T-helper 2 cell (primary cell): ENCODE data around the gene CWC25.
"Not testable (repeated sequence)": the region's sequence is repeated elsewhere in the genome, so short reads cannot be mapped to it uniquely, and the experiment has no call there.

ENCODE experiments used
- DNase-seq, 5 experiments: peaks; one replicate each; pipeline versions ENCODE4 v3.0.0 to v3.0.0-alpha.2; 2012 to 2022

The CWC25 gene

GRCh38 chr17:38852771-38853291 is 27.7 kb upstream of the CWC25 start:
- peak in 2 of 5 experiments; percentile 26 to 53 for DNase-seq

- peak in 1 of 5 experiments; percentile 23 for DNase-seq
Observed at GRCh38 chr17:38851434-38851833, 26.3 kb upstream of the CWC25 start.

- DNase-seq, result no peak
Observed at GRCh38 chr17:38850374-38850773, 25.3 kb upstream of the CWC25 start.

- DNase-seq, result no peak
Observed at GRCh38 chr17:38848939-38849605, 24.0 kb upstream of the CWC25 start.

- no peak for DNase-seq
Observed at GRCh38 chr17:38848557-38848891, 23.4 kb upstream of the CWC25 start.

GRCh38 chr17:38844261-38844757 is 19.2 kb upstream of the CWC25 start:
- DNase-seq, result no peak

GRCh38 chr17:38825762-38826247 is 684 bp upstream of the CWC25 start:
- no peak for DNase-seq

- peak in 1 of 5 experiments; percentile 75 for DNase-seq
Observed at GRCh38 chr17:38815576-38816193, 9.4 kb downstream of the CWC25 start.

- DNase-seq, result no peak
Observed at GRCh38 chr17:38809828-38810227, 15.3 kb downstream of the CWC25 start.

- no peak for DNase-seq
Observed at GRCh38 chr17:38800237-38800760, 24.8 kb downstream of the CWC25 start.

GRCh38 chr17:38799501-38800236 is 25.5 kb downstream of the CWC25 start, which contains the start of gene PIP4K2B:
Gene PIP4K2B, minus strand, starts transcription at chr17:38799556. Its CDS starts 132 bp downstream, at chr17:38799424.
- peak; percentile 68 to 91 (median 75) for DNase-seq

- peak in 4 of 5 experiments; percentile 24 to 83 (median 39) for DNase-seq
Observed at GRCh38 chr17:38798614-38799500, 26.3 kb downstream of the CWC25 start.

GRCh38 chr17:38797828-38798227 is 27.3 kb downstream of the CWC25 start:
- DNase-seq, result no peak

GRCh38 chr17:38797158-38797490 is 28.0 kb downstream of the CWC25 start:
- no peak for DNase-seq

GRCh38 chr17:38796451-38797157 is 28.5 kb downstream of the CWC25 start:
- no peak for DNase-seq

GRCh38 chr17:38794221-38794620 is 30.9 kb downstream of the CWC25 start:
- no peak for DNase-seq

- DNase-seq, result no peak
Observed at GRCh38 chr17:38791162-38791561, 34.0 kb downstream of the CWC25 start.

GRCh38 chr17:38790148-38790707 is 34.9 kb downstream of the CWC25 start:
- not testable (repeated sequence) for DNase-seq

GRCh38 chr17:38789185-38789584 is 35.9 kb downstream of the CWC25 start:
- DNase-seq, result no peak

- DNase-seq, result not testable (repeated sequence)
Observed at GRCh38 chr17:38787999-38788398, 37.1 kb downstream of the CWC25 start.

- DNase-seq, result no peak
Observed at GRCh38 chr17:38786372-38786771, 38.7 kb downstream of the CWC25 start.
